Mesenchymal stem cell (in vitro differentiated cells and primary cell): Measurements from ENCODE around the gene CAMK2A.

Experiments used
- DNase-seq: peaks from one replicate; pipeline ENCODE4 v3.0.0-alpha.2; 2013
- H2AFZ ChIP-seq: one replicate; pipeline ENCODE4 v1.6.1; 2013; ENCODE audit warnings: low read depth, mild to moderate bottlenecking, control low read depth, inconsistent platforms, low read length, moderate library complexity
- H2AK5ac ChIP-seq: 2 replicates; pipeline ENCODE4 v1.6.1; 2013; ENCODE audit warnings: low read length, moderate library complexity, mild to moderate bottlenecking, inconsistent platforms; ENCODE audit not compliant: severe bottlenecking
- H2BK120ac ChIP-seq: one replicate; pipeline ENCODE4 v1.6.1; 2013; ENCODE audit warnings: low read depth, mild to moderate bottlenecking, inconsistent platforms, low read length, moderate library complexity
- H2BK12ac ChIP-seq, 2 experiments: one replicate each; pipeline ENCODE4 v1.6.1; 2013; ENCODE audit warnings: inconsistent platforms in 2 of 2, low read length in 2 of 2, mild to moderate bottlenecking in 2 of 2, moderate library complexity in 2 of 2, control low read depth in 1 of 2
- H2BK15ac ChIP-seq: one replicate; pipeline ENCODE4 v1.6.1; 2013; ENCODE audit warnings: mild to moderate bottlenecking, low read depth, inconsistent platforms; ENCODE audit not compliant: poor library complexity, severe bottlenecking
- H2BK5ac ChIP-seq: 2 replicates; pipeline ENCODE4 v1.6.1; 2013; ENCODE audit warnings: low read depth, mild to moderate bottlenecking, low read length, control low read depth, inconsistent platforms; ENCODE audit not compliant: poor library complexity, severe bottlenecking
- H3K14ac ChIP-seq, 2 experiments: one replicate each; pipeline ENCODE4 v1.6.1; 2013; ENCODE audit warnings: inconsistent platforms in 2 of 2, low read length in 2 of 2, control low read depth in 1 of 2, mild to moderate bottlenecking in 1 of 2, moderate library complexity in 1 of 2
- H3K18ac ChIP-seq, 2 experiments: one replicate each; pipeline ENCODE4 v1.6.1; 2013; ENCODE audit warnings: inconsistent platforms in 2 of 2, low read length in 2 of 2, control low read depth in 1 of 2, low read depth in 1 of 2, mild to moderate bottlenecking in 1 of 2
- H3K23ac ChIP-seq, 2 experiments: one replicate each; pipeline ENCODE4 v1.6.1; 2013; ENCODE audit warnings: inconsistent platforms in 2 of 2, low read length in 2 of 2, mild to moderate bottlenecking in 2 of 2, moderate library complexity in 2 of 2, control low read depth in 1 of 2
- H3K27ac ChIP-seq: 2 replicates; pipeline ENCODE4 v1.5.1; 2013; ENCODE audit warnings: mild to moderate bottlenecking, moderate library complexity, low read length, control low read depth, inconsistent platforms; ENCODE audit not compliant: poor library complexity, severe bottlenecking
- H3K27me3 ChIP-seq, 2 experiments: 2 replicates each; pipeline versions ENCODE4 v1.6.1 to v1.7.0; 2013; ENCODE audit warnings: low read length in 2 of 2, mild to moderate bottlenecking in 2 of 2, moderate library complexity in 2 of 2, control low read depth in 1 of 2, inconsistent platforms in 1 of 2; ENCODE audit not compliant: control insufficient read depth in 1 of 2, insufficient read depth in 1 of 2
- H3K36me3 ChIP-seq, 2 experiments: 2 replicates each; pipeline versions ENCODE4 v1.6.1 to v1.7.0; 2013; ENCODE audit warnings: low read length in 2 of 2, control low read depth in 1 of 2, inconsistent platforms in 1 of 2, low read depth in 1 of 2, mild to moderate bottlenecking in 1 of 2; ENCODE audit not compliant: insufficient read depth in 2 of 2, control insufficient read depth in 1 of 2
- H3K4ac ChIP-seq, 2 experiments: one replicate each; pipeline ENCODE4 v1.6.1; 2013; ENCODE audit warnings: inconsistent platforms in 2 of 2, low read length in 2 of 2, mild to moderate bottlenecking in 2 of 2, moderate library complexity in 2 of 2, control low read depth in 1 of 2, low read depth in 1 of 2
- H3K4me1 ChIP-seq: 2 replicates; pipeline ENCODE4 v1.6.1; 2013; ENCODE audit warnings: low read depth, low read length, control low read depth; ENCODE audit not compliant: control insufficient read depth, insufficient read depth
- H3K4me2 ChIP-seq: 2 replicates; pipeline ENCODE4 v1.6.1; 2013; ENCODE audit warnings: low read length, mild to moderate bottlenecking, inconsistent platforms; ENCODE audit not compliant: poor library complexity, severe bottlenecking
- H3K4me3 ChIP-seq, 2 experiments: 2 replicates each; pipeline versions ENCODE4 v1.5.1 to v1.7.0; 2013; ENCODE audit warnings: low read length in 2 of 2, mild to moderate bottlenecking in 2 of 2, control low read depth in 1 of 2, low read depth in 1 of 2; ENCODE audit not compliant: insufficient read depth in 1 of 2
- H3K79me1 ChIP-seq: replicated peaks from 2 replicates; pipeline ENCODE4 v1.6.1; 2013; ENCODE audit warnings: mild to moderate bottlenecking, control low read depth, low read length, inconsistent platforms; ENCODE audit not compliant: poor library complexity, severe bottlenecking
- H3K9ac ChIP-seq: 2 replicates; pipeline ENCODE4 v1.7.0; 2013; ENCODE audit warnings: mild to moderate bottlenecking, low read length, moderate library complexity
- H3K9me3 ChIP-seq: 2 replicates; pipeline ENCODE4 v1.7.0; 2013; ENCODE audit warnings: mild to moderate bottlenecking, low read length; ENCODE audit not compliant: control insufficient read depth
- H4K8ac ChIP-seq: one replicate; pipeline ENCODE4 v1.6.1; 2013; ENCODE audit warnings: inconsistent platforms, mild to moderate bottlenecking, low read length, moderate library complexity
- H4K91ac ChIP-seq: one replicate; pipeline ENCODE4 v1.6.1; 2013; ENCODE audit warnings: mild to moderate bottlenecking, low read length, inconsistent platforms
- WGBS: methylation state at CpG from one replicate; pipeline ENCODE4 v1.1.7; 2013; ENCODE audit warnings: mixed read lengths; 5-methylcytosine and 5-hydroxymethylcytosine counted together

Gene CAMK2A

GRCh38 chr5:150176745-150177477 is 112.7 kb downstream of the CAMK2A start:
- H2BK5ac ChIP-seq = no peak overlapping the region
- H2BK12ac ChIP-seq = no peak overlapping the region
- no peak overlapping the region for H3K14ac ChIP-seq
- no peak overlapping the region for H3K4me3 ChIP-seq
- H3K4me2 ChIP-seq = no peak overlapping the region
- H3K27me3 ChIP-seq = no peaks in the 10 kb centered on the region
- no peaks in the 10 kb centered on the region for H3K36me3 ChIP-seq
- H3K27ac ChIP-seq = no peak overlapping the region
- DNase-seq = peak; percentile 49
- no peak overlapping the region for H2BK120ac ChIP-seq
- H2AK5ac ChIP-seq = no peak overlapping the region
- H3K4ac ChIP-seq = no peak overlapping the region
- no peaks in the 10 kb centered on the region for H3K79me1 ChIP-seq
- no peak overlapping the region for H4K91ac ChIP-seq
- no peak overlapping the region for H2BK15ac ChIP-seq
- H4K8ac ChIP-seq = no peak overlapping the region
- no peak overlapping the region for H3K23ac ChIP-seq
- 77% methylated on average over 8 of the region's 8 CpGs for WGBS
- no peaks in the 10 kb centered on the region for H3K9me3 ChIP-seq
- peaks cover 12% of the 10 kb centered on the region for H3K4me1 ChIP-seq
- H3K18ac ChIP-seq = no peak overlapping the region
- H2AFZ ChIP-seq = no peak overlapping the region
- peak overlapping the region; percentile 15 for H3K9ac ChIP-seq

- Histone ChIP-seq H2AFZ (no peak overlapping the region), H3K4ac (no peak overlapping the region), H3K4me2 (no peak overlapping the region), H3K4me3 (no peak overlapping the region), H3K27me3 (peaks cover 0 to 2% of the 10 kb centered on the region in 2 experiments), H3K36me3 (no peaks in the 10 kb centered on the region), H2BK15ac (peak overlapping the region; percentile 26), H4K8ac (no peak overlapping the region), H2BK5ac (no peak overlapping the region), H3K14ac (no peak overlapping the region), H3K18ac (no peak overlapping the region), H3K9me3 (no peaks in the 10 kb centered on the region), H2AK5ac (no peak overlapping the region), H4K91ac (peak overlapping the region; percentile 43), H3K79me1 (no peaks in the 10 kb centered on the region), H3K9ac (no peak overlapping the region), H2BK120ac (no peak overlapping the region), H3K4me1 (peaks cover 13% of the 10 kb centered on the region), H2BK12ac (no peak overlapping the region), H3K23ac (peak overlapping the region in 1 of 2 experiments; percentile 3), H3K27ac (no peak overlapping the region)
- WGBS = 66% methylated on average over 5 of the region's 5 CpGs
- DNase-seq = peak; percentile 52
These were observed 114.0 kb downstream of the CAMK2A start for GRCh38 chr5:150175536-150175935.

- no peak for DNase-seq
- Histone ChIP-seq H3K9ac (no peak overlapping the region), H3K4me1 (peaks cover 11% of the 10 kb centered on the region), H2BK12ac (peak overlapping the region in 1 of 2 experiments; percentile 57), H2BK5ac (no peak overlapping the region), H3K4ac (no peak overlapping the region), H3K9me3 (no peaks in the 10 kb centered on the region), H2BK120ac (no peak overlapping the region), H3K27me3 (peaks cover 0 to 6% of the 10 kb centered on the region in 2 experiments), H2BK15ac (no peak overlapping the region), H4K8ac (no peak overlapping the region), H3K36me3 (no peaks in the 10 kb centered on the region), H4K91ac (no peak overlapping the region), H3K23ac (no peak overlapping the region), H3K14ac (no peak overlapping the region), H3K18ac (no peak overlapping the region), H2AFZ (no peak overlapping the region), H3K79me1 (no peaks in the 10 kb centered on the region), H3K4me3 (no peak overlapping the region), H3K4me2 (no peak overlapping the region), H3K27ac (no peak overlapping the region), H2AK5ac (no peak overlapping the region)
- 100% methylated on average over 1 of the region's 1 CpG for WGBS
These were observed 114.5 kb downstream of the CAMK2A start for GRCh38 chr5:150175076-150175475.

- H4K91ac ChIP-seq = no peak overlapping the region
- H3K4ac ChIP-seq = no peak overlapping the region
- peaks cover 0 to 12% of the 10 kb centered on the region in 2 experiments for H3K27me3 ChIP-seq
- WGBS = 96% methylated on average over 6 of the region's 6 CpGs
- DNase-seq = no peak
- no peak overlapping the region for H2AK5ac ChIP-seq
- no peak overlapping the region for H3K4me2 ChIP-seq
- no peak overlapping the region for H2BK15ac ChIP-seq
- no peak overlapping the region for H3K23ac ChIP-seq
- no peak overlapping the region for H2BK12ac ChIP-seq
- no peak overlapping the region for H2AFZ ChIP-seq
- no peak overlapping the region for H4K8ac ChIP-seq
- H3K79me1 ChIP-seq = no peaks in the 10 kb centered on the region
- H3K9me3 ChIP-seq = no peaks in the 10 kb centered on the region
- no peak overlapping the region for H2BK120ac ChIP-seq
- H3K14ac ChIP-seq = no peak overlapping the region
- H3K18ac ChIP-seq = no peak overlapping the region
- no peak overlapping the region for H2BK5ac ChIP-seq
- no peak overlapping the region for H3K27ac ChIP-seq
- no peak overlapping the region for H3K9ac ChIP-seq
- no peak overlapping the region for H3K4me3 ChIP-seq
- peaks cover 11% of the 10 kb centered on the region for H3K4me1 ChIP-seq
- H3K36me3 ChIP-seq = no peaks in the 10 kb centered on the region
These were observed 115.3 kb downstream of the CAMK2A start for GRCh38 chr5:150174285-150174684.
